Measurements from ENCODE around the gene SIPA1L3.

GRCh38 chr19:38229585-38230073, 322.6 kb downstream of the SIPA1L3 start:
- TF ChIP-seq RELA (IDR thresholded peaks at IDR 0.05; ENCODE audit: borderline replicate concordance, partially characterized antibody), result no peak
- no peak for TF ChIP-seq FOXK2 (IDR thresholded peaks at IDR 0.05)
- TF ChIP-seq BACH1 (IDR thresholded peaks at IDR 0.05; ENCODE audit: borderline replicate concordance), result no peak
- TF ChIP-seq ATF3 (IDR thresholded peaks at IDR 0.05; ENCODE audit: borderline replicate concordance, extremely low read depth, low read depth, low read length), result no peak
- no peak for TF ChIP-seq CTCF (IDR thresholded peaks at IDR 0.05 in 2 of 3, conservative IDR thresholded peaks at IDR 0.05 in 1 of 3; ENCODE audit: control insufficient read depth in 2 of 3, extremely low read depth in 1 of 3, insufficient read depth in 1 of 3, low read depth in 3 of 3, low read length in 3 of 3)
- TF ChIP-seq POLR2A (IDR thresholded peaks at IDR 0.05; ENCODE audit: low read depth, low read length), result no peak

Measured in GM12878 (cell line).